HG02798 (cell line): ENCODE data around the gene FLII.

Experiments
- ATAC-seq: cut with Tn5 transposase; IDR thresholded peaks from one replicate; pipeline ENCODE4 v1.9.1; 2021; ENCODE audit warnings: mild to moderate bottlenecking; ENCODE audit not compliant: unreplicated experiment, poor library complexity

The FLII gene

GRCh38 chr17:18261146-18261515 is 2.6 kb upstream of the FLII start:
- no peak for ATAC-seq

GRCh38 chr17:18260332-18261145 is 2.0 kb upstream of the FLII start, which contains the start of gene MIEF2:
Gene MIEF2, plus strand, starts transcription at chr17:18260662. Its CDS starts 2,059 bp downstream, at chr17:18262721.
- ATAC-seq, result peak; percentile 83

- no peak for ATAC-seq
These were observed 1.2 kb upstream of the FLII start for GRCh38 chr17:18259621-18260331.

- peak; percentile 25 for ATAC-seq
These were observed 569 bp downstream of the FLII start for GRCh38 chr17:18257982-18258355.

GRCh38 chr17:18257268-18257981 is 1.1 kb downstream of the FLII start:
- ATAC-seq, result no peak

GRCh38 chr17:18256776-18257175 is 1.8 kb downstream of the FLII start:
- no peak for ATAC-seq

GRCh38 chr17:18256351-18256750 is 2.2 kb downstream of the FLII start:
- ATAC-seq, result no peak

GRCh38 chr17:18254888-18255649 is 3.5 kb downstream of the FLII start:
- no peak for ATAC-seq

- ATAC-seq, result no peak
These were observed 4.4 kb downstream of the FLII start for GRCh38 chr17:18253947-18254821.

GRCh38 chr17:18253187-18253884 is 5.2 kb downstream of the FLII start:
- ATAC-seq, result no peak

- ATAC-seq, result no peak
These were observed 6.4 kb downstream of the FLII start for GRCh38 chr17:18252160-18252559.

GRCh38 chr17:18251204-18251603 is 7.3 kb downstream of the FLII start:
- no peak for ATAC-seq

GRCh38 chr17:18250708-18251107 is 7.8 kb downstream of the FLII start:
- no peak for ATAC-seq

- no peak for ATAC-seq
These were observed 8.3 kb downstream of the FLII start for GRCh38 chr17:18250259-18250658.

GRCh38 chr17:18248811-18249210 is 9.7 kb downstream of the FLII start:
- ATAC-seq, result no peak

- ATAC-seq, result no peak
These were observed 10.2 kb downstream of the FLII start for GRCh38 chr17:18248300-18248731.

GRCh38 chr17:18247613-18248001 is 10.9 kb downstream of the FLII start:
- no peak for ATAC-seq

- ATAC-seq, result no peak
These were observed 11.5 kb downstream of the FLII start for GRCh38 chr17:18246880-18247612.
